DLD1 (cell line): ENCODE data around the gene RAMP1.

Experiments used
- in situ Hi-C: cut with HindIII; loops from 2 replicates; pipeline ENCODE4 v1.10.0; 2017; ENCODE audit warnings: low sequenced_read_pairs

The RAMP1 gene

DNA sequence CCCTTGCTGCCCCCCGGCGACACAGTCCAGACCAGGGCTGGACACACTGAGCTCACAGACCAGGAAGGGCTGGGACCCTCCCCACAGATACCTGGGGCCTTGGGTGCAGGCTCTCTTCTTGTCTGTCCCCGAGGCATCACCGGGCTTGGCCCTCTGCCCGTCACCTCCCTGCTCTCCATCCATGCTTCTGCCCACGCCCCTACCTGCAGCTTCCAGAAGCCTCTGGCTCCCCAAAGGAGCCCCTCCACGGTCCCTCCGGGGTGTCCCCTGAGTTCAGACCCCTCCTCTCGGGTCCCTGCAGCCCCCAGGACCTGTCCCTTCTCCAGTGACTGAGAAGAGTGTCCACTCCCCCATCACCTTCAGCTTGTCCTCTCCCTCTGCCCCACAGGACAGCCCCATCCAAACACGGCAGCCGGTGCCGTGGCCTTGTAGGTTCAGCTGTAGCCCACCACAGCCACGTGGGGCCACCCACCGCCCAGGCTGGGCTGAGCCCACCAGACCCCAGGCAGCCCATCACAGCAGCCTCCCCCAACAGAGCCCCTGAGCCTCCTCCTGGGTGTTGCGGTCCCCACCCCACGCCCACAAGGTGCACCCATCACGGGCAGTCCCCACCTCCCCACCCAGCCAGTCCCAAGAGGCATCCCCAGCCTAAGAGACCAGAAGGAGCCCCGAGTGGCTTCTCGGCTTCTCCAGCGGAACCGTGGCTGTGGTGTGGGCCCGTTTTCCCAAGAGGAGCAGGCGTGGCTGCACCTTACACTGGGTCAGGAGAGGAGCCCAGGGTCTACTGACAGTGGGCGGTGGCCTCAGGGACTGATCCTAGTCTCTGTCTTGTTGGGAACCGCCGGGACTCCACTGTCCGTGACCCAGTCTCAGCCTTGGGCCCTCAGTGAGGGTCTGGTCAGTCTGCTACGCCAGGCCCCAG is 53.1 kb downstream of the RAMP1 start:
- in situ Hi-C loops = no loop called here

DNA sequence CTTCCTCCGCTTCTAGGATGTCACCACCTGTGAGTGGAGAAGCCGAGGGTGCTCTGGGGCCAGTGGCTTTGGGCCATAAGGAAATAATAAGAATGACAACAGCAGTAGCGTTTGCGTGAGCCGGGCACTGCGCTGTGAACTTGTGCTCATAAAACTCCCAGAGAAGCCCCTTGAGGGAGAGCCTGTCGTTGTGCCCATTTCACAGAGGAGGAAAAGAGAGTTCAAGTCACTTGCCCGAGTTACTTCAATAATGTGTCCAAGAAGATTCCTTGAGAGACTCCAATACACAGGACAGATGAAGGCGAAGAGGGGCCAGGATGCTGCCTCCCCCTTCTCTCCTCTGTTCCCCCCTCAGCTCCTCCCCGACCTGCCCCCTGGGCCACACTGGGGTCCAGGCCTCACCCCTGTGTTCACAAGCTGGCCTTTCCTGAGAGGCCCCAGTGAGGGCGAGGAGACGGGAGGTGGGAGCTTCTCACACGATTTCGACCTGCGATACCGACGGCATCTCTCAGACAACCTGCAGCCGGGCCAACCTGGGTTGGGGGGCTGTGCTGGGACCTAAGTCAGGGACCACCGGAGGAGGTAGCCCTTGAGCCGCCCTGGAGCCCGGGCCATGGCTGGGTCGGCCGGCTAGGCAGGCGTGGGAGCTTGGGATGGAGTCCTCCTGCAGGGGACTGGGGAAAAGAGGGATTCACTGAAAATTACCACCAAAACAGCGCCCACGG is 53.9 kb downstream of the RAMP1 start:
- in situ Hi-C loops = no loop called here

DNA sequence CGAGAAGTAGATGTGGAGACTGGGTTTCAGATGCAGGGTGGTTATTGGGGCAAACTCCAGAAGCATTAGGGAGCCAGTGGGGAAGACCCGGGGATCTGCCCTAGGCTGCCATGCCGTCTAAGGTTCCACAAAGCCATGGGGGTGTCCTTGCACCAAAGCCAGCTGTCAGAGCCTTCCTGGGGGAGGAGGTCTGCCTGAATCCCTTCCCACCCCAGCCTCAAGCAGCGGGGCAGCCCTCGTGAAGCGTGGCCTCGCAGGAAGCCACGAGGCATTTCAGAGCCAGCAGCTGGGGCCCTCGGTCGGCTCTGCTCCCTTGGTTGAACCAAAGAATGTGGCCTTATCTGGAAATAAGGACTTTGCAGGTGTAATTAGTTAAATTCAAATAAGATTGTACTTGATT is 56.2 kb downstream of the RAMP1 start:
- in situ Hi-C loops = no loop called here

DNA sequence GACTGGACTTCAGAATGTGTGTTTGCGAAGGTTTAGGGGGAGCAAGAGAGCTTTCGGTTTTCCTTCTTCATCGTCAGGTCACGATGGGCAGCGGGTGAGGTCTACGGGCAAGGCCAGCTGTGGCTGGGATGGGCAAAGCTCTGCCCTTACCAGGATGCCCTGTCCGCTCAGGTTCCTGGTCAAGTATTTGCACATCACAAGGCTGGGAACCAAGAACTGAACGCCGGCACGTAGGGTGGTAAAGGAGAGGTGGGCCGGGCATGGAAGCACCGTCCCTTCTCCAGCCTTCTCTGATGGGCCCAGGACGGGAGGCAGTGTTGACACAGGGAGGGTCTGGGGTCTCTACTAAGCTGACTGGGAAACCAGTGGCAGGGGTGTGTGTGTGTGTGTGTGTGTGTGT is 56.9 kb downstream of the RAMP1 start:
- in situ Hi-C loops = no loop called here

DNA sequence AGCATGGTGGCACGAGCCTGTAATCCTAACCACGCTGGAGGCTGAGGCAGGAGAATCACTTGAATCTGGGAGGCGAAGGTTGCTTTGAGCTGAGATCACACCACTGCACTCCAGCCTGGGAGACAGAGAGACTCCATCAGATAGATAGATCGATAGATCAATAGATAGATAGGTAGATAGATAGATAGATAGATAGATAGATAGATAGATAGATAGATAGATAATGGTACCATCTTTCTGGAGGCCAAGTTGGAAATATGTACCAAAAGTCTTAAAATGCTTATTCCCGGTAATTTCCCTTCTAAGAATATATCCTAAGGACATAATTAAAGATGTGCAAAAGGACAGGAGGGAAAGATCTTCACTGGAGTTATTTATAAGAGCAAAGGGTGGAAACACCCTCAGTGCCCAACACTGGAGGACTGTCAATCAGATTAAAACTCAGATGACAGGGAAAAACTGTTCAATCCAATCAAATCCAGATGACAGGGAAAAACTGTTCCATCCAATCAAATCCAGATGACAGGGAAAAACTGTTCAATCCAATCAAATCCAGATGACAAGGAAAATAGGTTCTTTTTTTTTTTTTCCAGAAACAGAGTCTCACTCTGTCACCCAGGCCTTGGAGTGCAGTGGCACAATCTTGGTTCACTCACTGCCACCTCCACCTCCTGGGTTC is 58.4 kb downstream of the RAMP1 start:
- in situ Hi-C loops = no loop called here

DNA sequence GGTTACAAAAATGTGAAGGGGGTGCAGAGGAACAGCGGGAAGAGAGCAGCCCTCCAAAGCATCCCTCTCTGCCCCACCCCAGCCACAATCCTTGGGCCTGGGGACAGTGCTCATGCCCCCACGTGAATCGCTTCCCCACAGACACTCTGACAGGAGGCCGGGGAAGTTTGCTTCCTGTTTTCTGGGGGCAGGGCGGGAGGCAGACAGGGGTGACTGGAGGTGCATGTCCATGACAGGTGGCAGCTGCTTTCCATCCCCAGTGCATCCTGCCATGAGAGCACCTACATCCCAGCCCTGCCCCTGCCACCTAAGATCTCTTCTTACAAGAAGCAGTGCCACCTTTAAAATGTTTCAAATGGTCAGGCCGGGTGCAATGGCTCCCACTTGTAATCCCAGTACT is 60.2 kb downstream of the RAMP1 start:
- in situ Hi-C loops = no loop called here

DNA sequence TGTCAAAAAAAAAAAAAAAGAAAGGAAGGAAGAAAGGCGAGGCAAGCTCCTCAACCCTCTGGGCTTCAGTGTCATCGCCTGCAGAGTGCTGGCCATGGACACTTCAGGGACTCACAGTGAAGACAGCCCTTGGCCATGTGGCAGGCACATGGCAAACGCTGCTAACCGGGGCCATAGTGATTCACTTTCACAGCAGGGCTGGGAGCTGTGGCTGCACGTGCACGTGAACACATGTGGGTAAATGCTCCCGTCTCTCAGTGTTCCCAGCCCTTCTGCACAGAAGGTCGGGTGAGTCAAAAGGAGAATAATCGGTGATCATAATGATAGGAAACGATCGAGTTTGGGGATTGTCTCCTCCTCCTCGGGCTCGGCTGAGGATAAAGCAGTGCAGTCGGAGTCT is 61.2 kb downstream of the RAMP1 start:
- in situ Hi-C loops = no loop called here

DNA sequence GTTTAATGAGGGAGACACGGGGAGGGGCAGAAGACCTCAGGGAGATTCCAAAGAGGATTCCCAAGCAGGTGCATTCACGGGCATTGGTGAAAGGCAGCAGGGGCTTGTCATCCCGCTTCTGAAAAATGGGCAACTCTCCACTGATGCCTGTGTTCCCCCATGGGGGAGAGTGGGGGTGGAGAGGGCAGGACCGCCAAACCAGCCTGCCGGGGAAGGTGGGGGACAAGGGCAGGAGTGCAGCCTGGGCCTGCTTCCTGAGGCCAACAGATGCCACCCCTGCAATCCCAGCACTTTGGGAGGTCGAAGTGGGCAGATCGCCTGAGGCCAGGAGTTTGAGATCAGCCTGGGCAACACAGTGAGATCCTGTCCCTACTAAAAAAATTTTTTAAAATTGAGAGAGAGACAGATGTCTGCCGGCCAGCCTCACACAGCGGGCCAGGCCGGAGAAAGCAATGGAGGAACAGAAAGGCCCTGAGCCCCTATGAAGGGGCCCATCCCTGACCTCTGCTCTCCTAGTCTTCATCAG is 62.6 kb downstream of the RAMP1 start:
- in situ Hi-C loops = no loop called here

DNA sequence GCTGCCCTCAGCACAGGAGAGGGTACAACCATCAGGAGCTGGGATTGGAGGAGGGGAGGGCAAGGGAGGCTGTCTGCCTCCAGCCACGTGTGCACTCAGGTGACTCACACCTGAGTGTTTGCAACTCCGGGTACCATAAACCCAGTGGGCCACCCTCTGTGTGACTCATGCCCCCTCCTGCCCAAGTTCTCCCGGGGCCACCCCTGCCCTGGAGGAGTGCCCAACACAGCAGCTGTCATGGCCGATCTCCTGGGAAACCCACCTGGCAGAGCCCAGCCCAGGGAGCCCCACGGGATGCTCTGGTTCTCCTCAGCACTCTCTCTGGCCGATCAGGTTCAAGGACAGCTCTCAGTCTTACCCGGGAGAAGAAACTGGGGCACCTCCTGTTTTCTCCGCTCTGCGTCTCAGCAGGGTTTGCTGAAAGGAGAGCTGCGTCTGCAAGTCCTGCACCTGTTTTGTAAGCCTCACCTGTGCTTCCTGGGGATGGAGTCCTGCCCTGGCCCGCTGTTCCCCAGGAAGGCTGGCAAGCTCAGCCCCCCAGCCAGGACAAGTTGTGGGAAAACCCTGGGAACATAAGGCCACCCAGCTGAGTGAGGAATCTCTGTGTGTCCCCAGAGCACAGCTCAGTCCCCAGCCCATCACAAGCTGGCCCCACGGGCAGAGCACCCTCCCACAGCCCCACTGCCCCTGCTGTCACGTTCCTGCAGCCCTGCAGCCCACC is 63.4 kb downstream of the RAMP1 start:
- in situ Hi-C loops = no loop called here

DNA sequence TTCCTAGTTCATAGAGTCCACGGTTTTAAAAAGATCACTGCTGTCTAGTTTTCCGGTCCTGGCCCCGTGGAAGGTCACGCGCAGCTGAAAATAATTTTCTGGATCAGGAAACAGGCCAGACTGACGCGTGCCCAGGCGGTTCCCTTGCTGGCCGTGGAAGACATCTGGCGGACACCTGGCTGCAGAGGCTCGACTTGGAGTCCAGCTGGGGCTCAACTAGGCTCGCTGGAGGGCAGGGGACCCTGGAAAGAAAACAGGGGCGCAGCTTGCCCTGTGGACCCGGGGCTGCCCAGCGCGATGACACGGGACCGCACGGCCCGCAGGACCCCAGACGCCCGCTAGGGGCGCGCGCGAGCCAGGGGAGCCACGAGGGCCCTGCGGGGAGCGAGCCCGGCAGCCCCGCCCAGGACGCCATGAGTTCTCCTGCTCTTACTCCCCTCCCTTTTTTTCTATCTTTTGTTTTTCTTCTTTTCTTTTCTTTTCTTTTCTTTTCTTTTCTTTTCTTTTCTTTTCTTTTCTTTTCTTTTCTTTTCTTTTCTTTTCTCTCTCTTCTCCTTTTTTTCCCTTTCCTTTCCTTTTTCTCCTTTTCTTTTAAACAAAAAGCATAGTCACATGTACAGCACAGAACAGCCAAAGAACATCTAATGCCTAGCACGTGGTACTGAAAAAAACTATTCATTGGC is 64.2 kb downstream of the RAMP1 start:
- in situ Hi-C loops = no loop called here

DNA sequence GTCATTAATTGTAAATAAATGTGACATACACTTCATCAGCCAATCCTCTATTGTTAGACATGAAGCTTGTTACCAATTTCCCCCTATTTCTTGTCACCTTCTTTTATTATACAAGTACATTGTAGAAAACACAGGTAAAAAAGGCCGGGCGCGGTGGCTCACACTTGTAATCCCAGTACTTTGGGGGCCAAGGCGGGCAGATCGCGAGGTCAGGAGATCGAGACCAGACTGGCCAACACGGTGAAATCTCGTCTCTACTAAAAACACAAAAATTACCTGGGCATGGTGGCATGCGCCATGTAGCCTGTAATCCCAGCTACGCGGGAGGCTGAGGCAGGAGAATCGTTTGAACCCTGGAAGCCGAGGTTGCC is 64.7 kb downstream of the RAMP1 start:
- in situ Hi-C loops = no loop called here

DNA sequence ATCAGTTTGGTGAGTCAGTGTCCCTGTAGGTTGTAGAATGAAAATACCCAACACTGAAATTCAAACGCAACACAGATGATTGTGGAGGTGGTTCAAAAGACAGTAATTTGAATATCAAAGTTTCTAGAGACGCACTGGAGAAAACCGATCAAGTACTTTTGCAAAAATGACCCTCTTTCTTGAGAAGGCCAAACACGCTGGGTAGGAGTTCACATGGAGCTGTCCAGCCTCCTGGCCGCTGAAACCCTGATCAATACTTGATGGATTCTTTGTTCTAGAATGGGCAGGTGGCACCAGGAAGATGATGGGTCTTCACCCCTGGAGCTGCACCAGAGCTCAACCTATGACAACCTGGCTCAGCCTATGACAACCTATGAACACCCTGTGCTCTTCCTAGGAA is 67.7 kb downstream of the RAMP1 start:
- in situ Hi-C loops = no loop called here

DNA sequence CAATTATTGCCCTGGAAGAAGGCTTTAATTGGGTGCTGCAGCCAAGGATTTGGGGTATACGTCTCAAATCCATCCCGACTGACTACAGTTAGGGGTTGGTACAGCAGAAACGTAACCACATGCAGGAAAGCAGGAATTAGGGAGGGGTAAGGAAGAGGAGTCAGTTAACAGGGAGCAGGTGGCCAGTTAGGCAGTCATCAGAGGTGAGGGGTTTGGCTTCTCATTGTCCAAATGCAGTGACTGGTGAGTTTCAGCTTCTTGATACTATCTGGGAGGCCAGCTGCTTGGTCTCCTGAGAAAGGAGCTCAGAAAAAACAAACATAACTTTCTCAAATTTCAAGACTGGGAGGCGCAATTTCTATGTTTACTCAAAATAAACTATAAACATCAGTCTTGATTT is 68.6 kb downstream of the RAMP1 start:
- in situ Hi-C loops = no loop called here

DNA sequence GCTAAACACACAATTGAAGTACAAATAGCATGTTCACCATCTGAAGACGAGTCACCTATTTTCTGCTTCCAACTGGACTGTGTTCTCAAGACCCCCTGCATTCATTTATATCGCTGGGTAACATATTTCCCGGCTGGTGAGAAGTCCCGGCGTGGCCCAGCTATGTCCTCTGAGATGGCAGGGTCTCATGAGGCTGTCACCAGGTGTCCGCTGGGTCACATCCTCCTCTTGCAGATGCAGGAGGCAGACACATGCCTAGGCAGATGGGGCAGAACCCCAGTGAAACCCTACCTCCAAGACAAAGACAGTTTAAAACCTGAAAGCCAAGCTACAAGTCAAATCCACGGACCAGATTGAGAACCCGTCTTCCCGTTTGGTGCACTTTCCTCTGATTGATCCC is 70.6 kb downstream of the RAMP1 start:
- in situ Hi-C loops = no loop called here

DNA sequence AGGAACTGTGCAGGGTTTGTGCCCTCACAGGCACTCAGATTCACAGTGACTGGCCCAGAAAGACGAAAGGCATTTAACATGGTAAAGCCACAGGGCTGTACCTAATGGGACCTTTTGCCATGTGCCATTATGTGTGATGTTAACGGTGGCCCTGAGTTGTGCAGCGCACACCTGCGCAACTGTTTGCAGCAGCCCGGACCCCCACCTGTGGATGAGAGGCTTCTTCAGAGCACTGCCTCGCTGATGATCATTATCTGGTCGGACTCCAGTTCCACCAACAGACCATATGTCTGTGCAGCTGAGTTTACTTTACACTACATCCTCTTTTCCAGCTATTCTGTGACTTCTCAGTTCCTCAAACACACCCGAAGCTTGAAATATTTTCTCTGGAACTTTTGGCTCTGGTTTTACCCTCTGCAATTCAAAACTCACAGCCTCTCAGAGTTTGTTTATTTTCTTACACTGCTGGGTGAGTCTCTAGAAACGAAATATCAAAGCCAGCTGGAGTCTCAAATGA is 71.8 kb downstream of the RAMP1 start:
- in situ Hi-C loops = no loop called here

DNA sequence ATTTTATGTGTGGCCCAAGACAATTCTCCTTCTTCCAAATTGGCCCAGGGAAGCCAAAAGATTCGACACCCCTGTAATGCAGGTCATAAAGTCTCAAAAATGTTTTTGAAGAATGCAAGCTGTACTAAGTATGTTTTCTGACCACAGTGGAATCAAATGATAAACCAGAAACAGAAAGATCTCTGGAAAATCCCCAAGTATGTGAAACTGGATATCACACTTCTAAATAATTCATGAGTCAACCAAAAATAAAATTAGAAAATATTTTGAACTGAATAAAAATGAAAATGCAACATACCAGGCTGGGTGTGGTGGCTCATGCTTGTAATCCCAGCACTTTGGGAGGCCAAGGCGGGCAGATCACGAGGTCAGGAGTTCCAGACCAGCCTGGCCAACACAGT is 73.3 kb downstream of the RAMP1 start:
- in situ Hi-C loops = no loop called here

DNA sequence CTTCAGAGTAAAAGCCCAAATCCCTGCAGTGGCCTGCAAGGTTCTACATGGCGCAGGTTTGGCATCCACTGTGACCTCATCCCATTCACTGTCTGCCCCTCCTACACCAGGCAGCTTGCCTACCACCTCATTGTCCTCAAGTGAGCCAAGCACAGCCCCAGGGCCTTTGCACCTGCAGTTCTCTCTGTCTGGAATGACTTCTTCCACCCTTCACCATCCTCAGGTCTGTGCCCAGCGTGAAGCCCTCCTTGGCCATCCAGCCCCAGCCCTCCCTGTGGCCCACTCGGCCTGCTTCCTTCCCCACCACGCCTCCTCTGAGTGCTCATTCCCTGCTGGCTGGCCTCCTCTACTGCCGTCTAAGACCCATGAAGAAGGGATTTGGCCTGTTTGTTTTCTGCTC is 74.8 kb downstream of the RAMP1 start:
- in situ Hi-C loops = no loop called here

DNA sequence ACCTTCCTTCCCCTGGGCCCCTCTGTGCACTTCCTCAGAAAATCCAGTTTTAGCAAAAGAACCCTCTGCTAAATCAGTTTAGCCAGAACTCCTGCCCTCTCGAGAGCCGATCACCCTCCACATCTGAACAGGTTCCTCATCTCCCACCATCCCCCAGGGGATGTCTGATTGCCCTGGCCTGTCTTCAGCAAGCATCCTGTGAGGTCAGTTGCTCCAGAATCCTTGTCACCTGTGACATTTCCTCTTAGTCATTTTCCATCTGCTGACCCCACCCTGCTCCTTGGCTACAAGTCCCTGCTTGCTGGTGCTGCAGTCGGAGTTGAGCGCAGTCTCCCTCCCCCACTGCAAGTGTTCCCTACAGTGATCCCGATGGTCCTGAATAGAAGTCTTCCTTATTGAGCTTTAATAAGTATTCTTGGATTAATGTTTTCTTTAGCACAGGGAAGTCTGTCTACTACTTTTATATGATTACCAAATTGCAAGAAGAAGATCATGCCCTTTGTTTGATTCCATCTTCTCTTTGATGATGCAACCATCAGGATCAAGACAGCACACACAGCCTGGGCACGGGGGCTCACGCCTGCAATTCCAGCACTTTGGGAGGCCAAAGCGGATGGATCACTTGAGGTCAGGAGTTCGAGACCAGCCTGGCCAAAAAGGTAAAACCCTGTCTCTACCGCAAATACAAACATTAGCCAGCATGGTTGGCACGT is 76.5 kb downstream of the RAMP1 start:
- in situ Hi-C loops = no loop called here

DNA sequence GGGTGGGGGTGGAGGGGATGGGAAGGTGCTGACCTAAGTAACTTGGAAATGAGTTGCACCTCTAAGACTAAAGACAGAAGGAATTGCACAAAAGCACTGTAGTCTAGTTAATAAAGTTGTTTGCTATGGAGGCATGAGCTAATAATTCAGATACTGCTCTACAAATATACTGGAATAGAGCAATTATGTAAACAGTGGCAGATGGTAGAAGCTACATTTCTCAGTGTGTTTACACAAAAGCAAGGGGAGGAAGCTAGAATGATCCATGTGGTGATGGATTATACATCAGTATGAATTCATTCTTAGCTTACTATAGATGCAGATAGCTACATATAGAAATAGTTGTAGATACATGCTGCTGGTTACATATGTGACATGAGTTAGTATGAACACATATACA is 79.8 kb downstream of the RAMP1 start:
- in situ Hi-C loops = no loop called here

DNA sequence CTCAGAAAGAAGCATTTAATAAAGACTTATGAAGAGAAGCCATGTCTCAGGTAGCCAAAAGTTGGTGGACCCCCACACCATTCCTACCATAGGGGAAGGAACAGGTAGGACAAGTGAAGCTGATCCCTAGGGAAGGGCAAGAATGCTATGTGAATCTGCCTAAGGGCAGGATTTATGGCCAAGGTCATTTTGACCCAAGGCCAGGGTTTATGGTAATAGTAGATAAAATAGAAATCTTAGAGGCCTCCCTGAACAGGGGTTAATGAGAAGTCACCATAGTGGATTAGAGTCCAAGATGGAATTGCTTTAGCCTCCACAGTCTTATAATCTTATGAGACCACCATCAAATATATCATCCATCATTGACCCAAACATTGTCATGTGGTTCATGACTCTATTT is 81.4 kb downstream of the RAMP1 start:
- in situ Hi-C loops = no loop called here
